GM12864 (cell line): ENCODE measurements around the gene EIF5.

ENCODE experiments used
- DNase-seq: peaks from one replicate; pipeline ENCODE4 v3.0.0-alpha.2; 2011; ENCODE audit warnings: low read depth
- H3K4me3 ChIP-seq: 2 replicates; pipeline ENCODE4 v1.5.1; 2011; ENCODE audit warnings: mild to moderate bottlenecking, low read depth, low read length, control low read depth
- TF ChIP-seq, protein P1 (sequence below): IDR thresholded peaks from 2 replicates; pipeline ENCODE4 v1.5.1; 2011; ENCODE audit warnings: low read depth, mild to moderate bottlenecking, moderate library complexity, low read length, control low read depth, inconsistent platforms; ENCODE audit errors: missing control alignments

EIF5 gene

DNA sequence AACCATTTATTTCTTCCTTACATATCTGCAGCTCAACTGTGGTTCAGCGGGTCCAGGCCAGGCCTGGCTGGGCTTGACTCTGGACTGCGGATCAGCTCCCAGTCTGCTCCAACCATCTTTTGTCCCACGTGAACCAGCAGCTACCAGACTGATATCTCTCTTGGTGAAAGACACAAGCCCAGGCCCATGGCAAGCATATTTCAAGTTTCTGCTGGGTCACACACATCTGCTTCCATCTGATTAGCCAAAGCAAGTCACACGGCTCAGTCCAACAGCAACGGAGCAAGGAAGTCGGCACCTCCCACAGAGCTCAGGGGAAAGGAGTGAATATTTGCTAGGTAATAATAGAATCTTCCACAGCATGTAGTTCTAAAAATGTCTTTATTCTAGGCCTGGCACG is 26.5 kb downstream of the EIF5 start:
- no peak for DNase-seq
- TF ChIP-seq, protein P1, sequence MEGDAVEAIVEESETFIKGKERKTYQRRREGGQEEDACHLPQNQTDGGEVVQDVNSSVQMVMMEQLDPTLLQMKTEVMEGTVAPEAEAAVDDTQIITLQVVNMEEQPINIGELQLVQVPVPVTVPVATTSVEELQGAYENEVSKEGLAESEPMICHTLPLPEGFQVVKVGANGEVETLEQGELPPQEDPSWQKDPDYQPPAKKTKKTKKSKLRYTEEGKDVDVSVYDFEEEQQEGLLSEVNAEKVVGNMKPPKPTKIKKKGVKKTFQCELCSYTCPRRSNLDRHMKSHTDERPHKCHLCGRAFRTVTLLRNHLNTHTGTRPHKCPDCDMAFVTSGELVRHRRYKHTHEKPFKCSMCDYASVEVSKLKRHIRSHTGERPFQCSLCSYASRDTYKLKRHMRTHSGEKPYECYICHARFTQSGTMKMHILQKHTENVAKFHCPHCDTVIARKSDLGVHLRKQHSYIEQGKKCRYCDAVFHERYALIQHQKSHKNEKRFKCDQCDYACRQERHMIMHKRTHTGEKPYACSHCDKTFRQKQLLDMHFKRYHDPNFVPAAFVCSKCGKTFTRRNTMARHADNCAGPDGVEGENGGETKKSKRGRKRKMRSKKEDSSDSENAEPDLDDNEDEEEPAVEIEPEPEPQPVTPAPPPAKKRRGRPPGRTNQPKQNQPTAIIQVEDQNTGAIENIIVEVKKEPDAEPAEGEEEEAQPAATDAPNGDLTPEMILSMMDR: no peak
- no peak overlapping the region for H3K4me3 ChIP-seq

DNA sequence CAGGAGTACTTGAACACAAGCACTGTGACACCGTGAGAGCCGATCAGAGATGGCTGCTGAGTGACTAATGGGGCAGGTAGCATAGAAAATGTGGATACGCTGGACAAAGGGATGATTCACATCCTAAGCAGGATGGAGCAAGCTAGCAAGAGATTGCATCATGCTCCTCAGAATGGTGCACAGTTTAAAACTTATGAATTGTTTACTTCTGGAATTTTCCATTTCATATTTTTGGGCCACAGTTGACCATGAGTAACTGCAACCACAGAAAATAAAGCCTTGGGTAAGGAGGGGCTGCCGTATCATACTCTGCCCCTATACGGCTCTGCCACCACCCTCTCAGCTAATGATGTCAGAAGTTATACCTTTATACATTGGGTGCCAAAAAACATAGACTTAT is 27.8 kb downstream of the EIF5 start:
- H3K4me3 ChIP-seq: no peak overlapping the region

DNA sequence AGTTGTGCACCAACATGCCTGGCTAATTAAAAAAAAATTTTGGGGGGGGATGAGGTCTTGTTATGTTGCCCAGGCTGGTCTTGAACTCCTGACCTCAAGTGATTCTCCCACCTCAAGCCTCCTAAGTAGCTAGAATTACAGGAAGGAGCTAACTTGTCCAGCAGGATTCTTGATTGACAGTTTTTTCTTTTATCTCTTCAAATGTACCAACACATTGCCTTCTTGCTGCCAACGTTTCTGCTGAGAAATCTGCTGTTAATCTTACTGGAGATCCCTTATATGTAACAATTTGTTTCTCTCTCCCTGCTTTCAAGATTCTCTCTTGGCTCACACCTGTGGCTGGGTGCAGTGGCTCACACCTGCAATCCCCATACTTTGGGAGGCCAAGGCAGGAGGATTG is 28.7 kb downstream of the EIF5 start:
- TF ChIP-seq, protein P1: no peak
- no peak overlapping the region for H3K4me3 ChIP-seq
- DNase-seq: no peak

More for the DNA sequence above, 27.8 kb downstream of the EIF5 start:
- DNase-seq: no peak
- TF ChIP-seq, protein P1: no peak

DNA sequence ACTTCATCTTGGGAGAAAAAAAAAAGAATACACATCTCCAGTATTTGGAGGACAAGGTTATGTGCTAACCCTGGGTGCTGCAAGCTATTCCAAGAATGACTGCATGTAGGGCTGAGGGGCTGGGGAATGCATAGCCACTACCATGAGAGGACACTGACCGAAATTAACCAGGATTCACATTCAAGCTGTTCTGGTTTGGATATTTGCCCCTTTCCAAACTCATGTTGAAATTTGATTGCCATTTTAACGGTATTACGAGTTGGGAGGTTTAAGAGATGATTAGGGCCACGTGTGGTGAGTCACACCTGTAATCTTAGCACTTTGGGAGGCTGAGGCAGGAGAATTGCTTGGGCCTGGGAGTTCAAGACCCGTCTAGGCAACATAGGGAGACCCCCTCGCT is 32.7 kb downstream of the EIF5 start:
- no peak for DNase-seq
- no peak overlapping the region for H3K4me3 ChIP-seq
- TF ChIP-seq, protein P1: no peak

DNA sequence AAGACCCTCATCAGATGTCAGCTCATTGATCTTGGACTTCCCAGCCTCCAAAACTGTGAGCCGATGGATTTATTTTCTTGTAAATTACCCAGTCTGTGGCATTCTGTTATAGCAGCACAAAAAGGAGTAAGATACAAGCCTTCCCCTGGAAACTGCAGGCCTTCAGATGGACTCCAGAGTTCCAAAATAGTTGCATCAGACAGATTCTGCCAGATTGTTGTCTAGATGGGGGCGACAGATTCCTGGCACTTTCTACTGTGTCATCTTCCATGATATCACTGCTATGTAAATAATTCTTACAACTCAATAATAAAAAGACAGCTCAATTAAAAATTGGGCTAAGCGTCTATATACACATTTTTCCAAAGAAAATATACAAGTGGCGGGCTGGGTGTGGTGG is 34.0 kb downstream of the EIF5 start:
- TF ChIP-seq, protein P1: no peak
- no peak overlapping the region for H3K4me3 ChIP-seq
- DNase-seq: no peak

DNA sequence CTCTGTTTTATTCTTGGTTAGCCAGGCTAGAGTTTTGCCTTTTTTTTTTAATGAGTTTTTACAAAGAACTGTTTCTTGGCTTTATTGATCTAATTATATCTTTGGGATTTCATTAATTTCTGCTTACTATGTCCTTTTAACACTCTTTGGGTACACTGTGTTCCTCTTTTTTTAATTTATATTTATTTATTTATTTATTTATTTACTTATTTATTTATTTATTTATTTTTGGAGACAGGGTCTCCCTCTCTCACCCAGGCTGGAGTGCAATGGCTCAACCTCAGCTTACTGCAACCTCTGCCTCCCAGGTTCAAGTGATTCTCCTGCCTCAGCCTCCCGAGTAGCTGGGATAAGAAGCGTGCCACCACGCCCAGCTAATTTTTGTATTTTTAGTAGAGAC is 36.0 kb downstream of the EIF5 start:
- DNase-seq: no peak

DNA sequence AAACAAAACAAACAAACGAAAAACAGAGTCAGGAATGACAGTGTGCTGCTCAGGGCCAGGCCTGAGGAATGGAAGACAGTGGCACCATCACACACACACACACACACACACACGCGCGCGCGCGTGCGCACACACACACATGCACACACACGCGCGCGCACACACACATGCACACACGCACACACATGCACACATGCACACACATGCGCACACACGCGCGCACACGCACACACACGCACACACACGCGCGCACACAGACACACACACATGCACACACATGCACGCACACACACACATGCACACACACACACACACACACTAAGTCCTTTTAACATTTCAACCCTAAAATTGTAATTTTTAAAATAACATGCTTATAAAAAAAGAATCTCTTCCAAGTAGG is 38.0 kb downstream of the EIF5 start:
- no peak overlapping the region for H3K4me3 ChIP-seq
- DNase-seq: no peak
- TF ChIP-seq, protein P1: no peak

More for the DNA sequence above, 36.0 kb downstream of the EIF5 start:
- TF ChIP-seq, protein P1: no peak
- H3K4me3 ChIP-seq: no peak overlapping the region
